ENCODE results near the gene COL16A1. TPM values are rescaled to one million over a fixed set of nuclear protein-coding genes. Genes with fewer than 3 reads are reported as not detected.

COL16A1 gene
- polyA plus RNA-seq, 3 donors, result 0.13 TPM; not detected in 2

DNA sequence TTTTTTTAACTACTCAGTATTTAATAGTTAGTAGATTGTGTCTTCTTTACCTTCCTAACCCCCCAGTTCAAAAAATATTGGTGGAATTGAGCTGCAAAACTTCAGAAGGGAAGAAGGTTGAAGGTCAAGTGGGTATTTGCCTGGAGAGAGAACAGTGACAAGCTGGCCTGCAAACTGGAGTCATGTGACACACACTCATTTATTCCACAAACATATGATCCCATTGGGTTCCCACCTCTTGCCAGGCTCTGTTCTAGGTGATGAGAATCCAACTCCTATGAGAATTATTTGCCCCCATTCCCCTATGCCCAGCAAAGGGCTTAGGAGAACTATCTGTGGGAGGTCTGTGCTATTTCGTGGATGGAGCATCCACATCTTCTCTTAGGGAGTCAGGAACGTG is 55.6 kb downstream of the COL16A1 start:
- Histone ChIP-seq H3K27ac (ENCODE audit: low read depth in 1 of 2, low read length in 2 of 2) (no peak overlapping the region), H2AFZ (ENCODE audit: insufficient read depth, low read depth, low read length, poor library complexity, severe bottlenecking) (no peak overlapping the region), H3K9me3 (replicated peaks in 1 of 2; ENCODE audit: control insufficient read depth in 1 of 2, insufficient read depth in 1 of 2, low read length in 2 of 2) (no peaks in the 10 kb centered on the region), H3K4me3 (replicated peaks in 1 of 3; ENCODE audit: low read depth in 2 of 3, low read length in 3 of 3) (no peak overlapping the region), H3K79me2 (ENCODE audit: insufficient read depth, low read length) (peaks cover 14% of the 10 kb centered on the region), H3K36me3 (replicated peaks in 1 of 2; ENCODE audit: control insufficient read depth in 1 of 2, insufficient read depth in 2 of 2, low read length in 2 of 2) (no peaks in the 10 kb centered on the region), H3K4me1 (ENCODE audit: control insufficient read depth in 1 of 2, insufficient read depth in 2 of 2, low read length in 2 of 2) (peaks cover 14 to 20% of the 10 kb centered on the region in 2 donors), H3K9ac (ENCODE audit: insufficient read depth, low read length, poor library complexity, severe bottlenecking) (no peak overlapping the region), H3K4me2 (replicated peaks; ENCODE audit: extremely low read depth, low read length, poor library complexity, severe bottlenecking) (no peak overlapping the region), H3K27me3 (ENCODE audit: control insufficient read depth in 2 of 2, insufficient read depth in 2 of 2, low read length in 2 of 2) (no peaks in the 10 kb centered on the region), H4K20me1 (ENCODE audit: insufficient read depth, low read length) (no peaks in the 10 kb centered on the region)
- H3K4me1 Mint-ChIP-seq, result peaks cover 21% of the 10 kb centered on the region
- TF ChIP-seq, protein P1, sequence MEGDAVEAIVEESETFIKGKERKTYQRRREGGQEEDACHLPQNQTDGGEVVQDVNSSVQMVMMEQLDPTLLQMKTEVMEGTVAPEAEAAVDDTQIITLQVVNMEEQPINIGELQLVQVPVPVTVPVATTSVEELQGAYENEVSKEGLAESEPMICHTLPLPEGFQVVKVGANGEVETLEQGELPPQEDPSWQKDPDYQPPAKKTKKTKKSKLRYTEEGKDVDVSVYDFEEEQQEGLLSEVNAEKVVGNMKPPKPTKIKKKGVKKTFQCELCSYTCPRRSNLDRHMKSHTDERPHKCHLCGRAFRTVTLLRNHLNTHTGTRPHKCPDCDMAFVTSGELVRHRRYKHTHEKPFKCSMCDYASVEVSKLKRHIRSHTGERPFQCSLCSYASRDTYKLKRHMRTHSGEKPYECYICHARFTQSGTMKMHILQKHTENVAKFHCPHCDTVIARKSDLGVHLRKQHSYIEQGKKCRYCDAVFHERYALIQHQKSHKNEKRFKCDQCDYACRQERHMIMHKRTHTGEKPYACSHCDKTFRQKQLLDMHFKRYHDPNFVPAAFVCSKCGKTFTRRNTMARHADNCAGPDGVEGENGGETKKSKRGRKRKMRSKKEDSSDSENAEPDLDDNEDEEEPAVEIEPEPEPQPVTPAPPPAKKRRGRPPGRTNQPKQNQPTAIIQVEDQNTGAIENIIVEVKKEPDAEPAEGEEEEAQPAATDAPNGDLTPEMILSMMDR (IDR thresholded peaks at IDR 0.05), result no peak
- H3K27me3 Mint-ChIP-seq (ENCODE audit: low read depth in 3 of 3), result peaks cover 0 to 3% (median 0%) of the 10 kb centered on the region in 3 donors
- no peak overlapping the region for H3K4me3 Mint-ChIP-seq
- H3K9me3 Mint-ChIP-seq, result peaks cover 0 to 1% (median 0%) of the 10 kb centered on the region in 7 donors
- no peak for DNase-seq
- WGBS (ENCODE audit: insufficient coverage), result no CpG with 5 or more reads among the region's 2 CpGs
- no peak overlapping the region for H3K27ac Mint-ChIP-seq
- intact Hi-C loops (cut with micrococcal nuclease), result loop anchor here in 1 of 2 donors (5.0 kb wide), 1 partner anchor 139 kb away; no protein-coding TSS in a partner anchor
- no peaks in the 10 kb centered on the region for H3K36me3 Mint-ChIP-seq

DNA sequence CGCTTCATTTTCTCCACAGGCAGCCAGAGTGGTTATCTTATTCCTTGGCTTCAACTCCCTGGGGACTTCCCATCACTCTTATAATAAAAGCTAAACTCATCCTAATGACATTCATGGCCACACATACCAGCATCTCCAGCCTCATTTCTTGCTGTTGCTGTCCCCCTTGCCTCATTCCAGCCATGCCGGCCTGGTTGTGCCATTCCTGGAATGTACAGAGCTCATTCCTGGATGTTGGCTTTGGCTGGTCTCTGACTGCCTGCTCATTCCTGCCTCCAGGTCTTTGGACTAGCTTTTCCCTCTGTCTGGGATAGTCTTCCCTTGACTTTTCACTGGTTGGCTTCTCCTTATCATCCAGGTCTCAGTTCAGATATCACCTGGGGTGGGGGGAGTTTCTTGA is 56.7 kb downstream of the COL16A1 start:
- H3K27ac Mint-ChIP-seq, result peak overlapping the region in 2 of 7 donors; percentile 25 to 58
- Histone ChIP-seq H3K4me3 (replicated peaks in 1 of 3; ENCODE audit: low read depth in 2 of 3, low read length in 3 of 3) (no peak overlapping the region), H3K79me2 (ENCODE audit: insufficient read depth, low read length) (peaks cover 25% of the 10 kb centered on the region), H4K20me1 (ENCODE audit: insufficient read depth, low read length) (no peaks in the 10 kb centered on the region), H3K27ac (ENCODE audit: low read depth in 1 of 2, low read length in 2 of 2) (no peak overlapping the region), H2AFZ (ENCODE audit: insufficient read depth, low read depth, low read length, poor library complexity, severe bottlenecking) (no peak overlapping the region), H3K36me3 (replicated peaks in 1 of 2; ENCODE audit: control insufficient read depth in 1 of 2, insufficient read depth in 2 of 2, low read length in 2 of 2) (no peaks in the 10 kb centered on the region), H3K9me3 (replicated peaks in 1 of 2; ENCODE audit: control insufficient read depth in 1 of 2, insufficient read depth in 1 of 2, low read length in 2 of 2) (no peaks in the 10 kb centered on the region), H3K4me1 (ENCODE audit: control insufficient read depth in 1 of 2, insufficient read depth in 2 of 2, low read length in 2 of 2) (peaks cover 14 to 20% of the 10 kb centered on the region in 2 donors), H3K4me2 (replicated peaks; ENCODE audit: extremely low read depth, low read length, poor library complexity, severe bottlenecking) (no peak overlapping the region), H3K27me3 (ENCODE audit: control insufficient read depth in 2 of 2, insufficient read depth in 2 of 2, low read length in 2 of 2) (no peaks in the 10 kb centered on the region), H3K9ac (ENCODE audit: insufficient read depth, low read length, poor library complexity, severe bottlenecking) (no peak overlapping the region)
- WGBS (ENCODE audit: insufficient coverage), result 100% methylated on average over 2 of the region's 2 CpGs
- DNase-seq, result no peak
- H3K4me1 Mint-ChIP-seq, result peaks cover 21% of the 10 kb centered on the region
- intact Hi-C loops (cut with micrococcal nuclease), result loop anchor here in 1 of 2 donors (5.0 kb wide), 1 partner anchor 140 kb away; no protein-coding TSS in a partner anchor
- H3K9me3 Mint-ChIP-seq, result peaks cover 0 to 1% (median 0%) of the 10 kb centered on the region in 7 donors
- H3K27me3 Mint-ChIP-seq (ENCODE audit: low read depth in 3 of 3), result peaks cover 0 to 3% (median 0%) of the 10 kb centered on the region in 3 donors
- no peak overlapping the region for H3K4me3 Mint-ChIP-seq
- TF ChIP-seq, protein P1 (IDR thresholded peaks at IDR 0.05), result no peak
- H3K36me3 Mint-ChIP-seq, result no peaks in the 10 kb centered on the region

Data from CD14-positive monocyte (primary cell).